Activated CD4-positive, CD25-positive, alpha-beta regulatory T cell (primary cell): ENCODE measurements around the gene TRIM71.
"Not testable (repeated sequence)": the region's sequence is repeated elsewhere in the genome, so short reads cannot be mapped to it uniquely, and the experiment has no call there.

Source experiments
- DNase-seq, 4 experiments: peaks; one replicate each; lab custom pipeline; 2025; lab: John Stamatoyannopoulos, UW

The TRIM71 gene

DNA sequence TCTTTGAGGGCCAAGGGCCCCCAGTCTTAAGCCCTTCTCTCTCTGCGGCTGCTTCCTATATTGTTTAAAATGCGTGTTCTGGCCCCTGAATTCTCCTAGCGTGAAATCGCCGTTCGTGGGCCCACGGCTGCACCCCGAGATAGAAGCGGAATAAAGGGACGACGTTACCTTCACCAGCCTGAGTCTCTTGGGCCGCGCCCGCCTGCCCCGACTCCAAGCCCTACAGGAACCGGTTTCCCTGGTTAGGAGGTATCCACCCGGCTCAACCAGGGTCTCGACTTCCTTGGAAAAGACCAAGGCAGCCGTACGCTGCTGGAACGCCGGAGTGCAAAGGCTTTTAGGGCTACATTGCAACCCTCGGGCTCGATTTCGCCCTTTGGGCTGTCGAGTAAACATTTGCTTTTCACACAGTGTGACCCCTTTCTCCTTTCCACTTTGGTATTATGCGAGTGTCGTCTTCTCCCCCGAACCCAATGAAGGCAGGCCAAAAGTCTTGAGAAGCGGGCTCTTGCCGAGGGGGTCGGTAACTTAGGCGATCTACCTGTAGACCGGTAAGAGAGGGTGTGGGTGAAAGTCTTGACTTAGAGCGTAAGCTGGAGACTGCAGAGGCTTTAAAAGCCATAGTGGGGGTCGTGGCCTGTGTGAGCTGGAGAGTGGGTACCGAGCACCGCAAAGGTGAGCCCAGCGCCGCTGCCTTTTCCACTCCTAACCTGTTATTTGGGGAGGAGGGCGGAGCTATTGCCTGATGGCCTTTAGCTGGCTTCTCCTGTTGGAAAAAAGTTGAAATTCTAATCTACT, 2.0 kb downstream of the TRIM71 start:
- DNase-seq = no peak

DNA sequence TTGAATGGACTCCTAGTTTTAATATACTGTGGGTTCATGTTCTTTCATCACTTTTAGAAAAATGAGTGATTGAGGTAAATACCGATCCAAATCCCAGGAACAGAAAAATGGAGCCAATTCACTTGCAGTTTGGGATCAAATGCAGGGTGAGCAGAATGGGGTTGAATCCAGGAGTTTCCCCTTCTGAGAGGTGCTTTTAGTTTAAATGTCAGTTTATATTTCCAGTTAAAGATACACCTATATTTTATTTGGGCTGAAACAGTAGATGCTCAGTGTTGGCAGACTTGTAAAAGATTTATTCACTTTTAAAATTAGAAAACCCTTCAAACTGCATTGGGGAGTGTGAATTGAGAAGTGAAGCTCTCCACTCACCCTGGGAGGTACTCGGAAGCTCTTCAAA, 2.6 kb downstream of the TRIM71 start:
- DNase-seq = no peak

DNA sequence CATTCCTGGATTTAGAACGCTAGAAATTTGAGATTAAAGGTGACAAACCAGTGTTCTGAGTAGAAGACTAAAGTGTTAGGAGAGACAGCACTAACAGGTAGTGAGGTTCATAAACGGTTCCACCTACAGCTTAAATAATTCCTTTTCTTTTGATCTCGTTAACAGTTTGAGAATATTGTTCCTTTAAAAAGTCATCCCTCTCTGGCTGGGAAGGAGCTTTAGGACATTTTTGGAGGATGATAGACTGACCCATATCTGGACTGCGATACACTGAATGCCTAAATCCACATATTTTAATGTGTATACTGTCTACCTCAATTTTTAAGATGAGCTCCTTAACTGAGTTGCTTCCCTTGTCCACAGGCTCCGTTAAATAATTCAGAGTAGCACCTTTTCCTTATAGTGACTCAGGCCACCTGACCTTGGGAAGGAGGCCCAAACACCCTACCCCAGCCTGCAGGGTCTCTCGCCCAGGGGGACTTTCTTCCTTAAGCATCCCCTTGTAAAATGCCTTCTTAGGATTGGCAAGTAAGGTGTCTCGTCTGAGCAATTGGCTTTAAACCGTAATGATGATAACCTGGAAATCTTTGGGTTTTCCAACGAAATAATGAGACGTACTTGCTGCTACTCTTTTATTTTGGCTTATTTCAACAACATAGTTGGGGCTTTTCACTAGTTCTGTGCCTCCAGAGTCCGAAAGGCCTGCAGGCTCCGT, 3.3 kb downstream of the TRIM71 start:
- no peak for DNase-seq

- no peak for DNase-seq
Measured at GRCh38 chr3:32821686-32822296, 4.0 kb downstream of the TRIM71 start.

DNA sequence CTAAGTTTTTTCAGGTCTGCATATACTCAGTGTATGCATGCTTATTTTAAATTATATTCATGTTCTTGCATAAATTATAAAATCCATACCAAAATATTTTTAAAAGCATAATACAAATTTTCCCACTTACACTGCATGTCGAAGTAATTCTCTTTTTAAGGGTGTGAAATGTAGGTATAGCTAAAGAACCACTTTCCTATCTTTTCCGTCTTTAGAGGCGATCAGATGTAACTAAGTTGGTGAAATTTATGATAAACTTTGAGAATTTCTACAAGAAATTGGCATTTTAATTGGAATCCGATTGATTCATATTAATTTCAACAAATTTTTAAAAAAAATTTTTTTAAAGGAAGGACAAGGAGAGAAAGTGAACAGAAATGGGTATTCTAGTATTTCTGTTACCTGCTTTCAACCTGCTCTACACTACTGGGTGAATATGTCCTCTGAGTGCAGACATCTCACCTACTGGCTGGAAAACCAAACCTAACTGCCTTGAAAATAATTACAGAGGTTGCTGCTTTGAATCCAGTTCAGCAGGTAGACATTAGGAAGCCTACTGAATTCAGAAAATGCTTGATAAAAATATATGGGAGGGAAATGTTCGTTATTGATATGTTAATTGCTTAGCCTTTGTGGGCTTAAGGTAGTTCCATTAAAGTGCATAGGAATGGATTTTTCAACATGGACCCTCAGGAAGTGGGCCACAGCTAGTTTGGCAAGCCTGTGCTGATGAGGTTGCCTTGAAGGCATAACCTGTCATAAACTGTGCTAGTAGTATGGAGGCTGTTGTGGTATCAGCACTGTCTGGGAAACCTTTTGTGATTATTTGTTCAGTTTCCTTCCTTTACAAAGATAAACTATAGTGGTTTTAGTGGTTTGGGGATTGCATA, 5.1 kb downstream of the TRIM71 start:
- DNase-seq = no peak

- not testable (repeated sequence) for DNase-seq
Measured at GRCh38 chr3:32823641-32824184, 5.9 kb downstream of the TRIM71 start.

- DNase-seq = no peak
Measured at GRCh38 chr3:32825601-32826375, 8.0 kb downstream of the TRIM71 start.

- no peak for DNase-seq
Measured at GRCh38 chr3:32831062-32831461, 13.3 kb downstream of the TRIM71 start.

DNA sequence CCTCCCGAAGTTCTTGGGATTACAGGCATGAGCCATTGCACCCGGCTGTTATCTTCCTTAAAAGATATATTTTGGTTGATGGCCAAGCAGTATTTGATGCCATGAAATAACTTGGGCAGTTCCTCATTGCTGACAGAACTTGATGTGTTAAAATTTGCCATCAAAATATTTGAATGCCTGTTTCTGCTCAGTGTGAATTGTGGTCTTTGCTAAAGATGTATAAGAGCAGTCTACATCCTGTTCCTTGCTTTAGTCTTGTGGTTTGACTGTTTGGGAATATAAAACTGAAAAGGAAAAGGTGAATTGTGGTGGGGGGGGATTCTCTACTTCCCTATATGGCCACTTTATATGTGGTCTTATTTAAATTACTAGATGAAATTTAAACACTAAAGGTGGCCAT, 14.0 kb downstream of the TRIM71 start:
- DNase-seq = no peak

DNA sequence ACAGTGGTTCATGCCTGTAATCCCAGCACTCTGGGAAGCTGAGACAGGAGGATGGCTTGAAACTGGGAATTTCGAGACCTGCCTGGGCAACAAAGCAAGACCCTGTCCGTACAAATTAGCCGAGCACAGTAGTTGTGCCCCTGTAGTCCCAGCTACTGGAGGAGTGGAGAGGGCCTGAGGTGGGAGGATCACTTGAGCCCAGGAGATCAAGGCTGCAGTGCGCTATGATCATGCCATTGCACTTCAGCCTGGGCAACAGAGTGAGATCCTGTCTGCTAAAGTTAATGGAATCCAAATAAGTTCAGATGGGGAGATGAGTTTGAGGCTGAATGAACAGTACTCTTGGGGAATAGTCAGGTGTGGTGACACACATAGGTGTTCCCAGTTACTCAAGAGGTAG, 14.4 kb downstream of the TRIM71 start:
- DNase-seq = no peak

DNA sequence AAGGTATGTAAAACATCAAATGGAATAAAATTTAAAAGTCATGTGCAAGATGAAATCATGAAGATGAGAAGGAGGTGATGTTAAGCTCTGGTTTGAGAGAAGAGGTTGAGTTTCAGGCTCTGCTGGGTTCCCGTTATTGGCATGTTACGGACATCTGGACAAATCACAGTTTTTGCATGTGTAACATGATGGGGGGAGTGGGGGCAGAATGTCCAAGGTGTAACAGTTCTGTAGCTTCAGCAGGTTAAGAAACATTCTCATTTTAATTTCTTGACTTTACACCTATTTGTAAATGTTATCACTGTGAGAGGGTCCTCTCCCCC, 17.2 kb downstream of the TRIM71 start:
- no peak for DNase-seq

- no peak for DNase-seq
Measured at GRCh38 chr3:32835961-32836360, 18.2 kb downstream of the TRIM71 start.

DNA sequence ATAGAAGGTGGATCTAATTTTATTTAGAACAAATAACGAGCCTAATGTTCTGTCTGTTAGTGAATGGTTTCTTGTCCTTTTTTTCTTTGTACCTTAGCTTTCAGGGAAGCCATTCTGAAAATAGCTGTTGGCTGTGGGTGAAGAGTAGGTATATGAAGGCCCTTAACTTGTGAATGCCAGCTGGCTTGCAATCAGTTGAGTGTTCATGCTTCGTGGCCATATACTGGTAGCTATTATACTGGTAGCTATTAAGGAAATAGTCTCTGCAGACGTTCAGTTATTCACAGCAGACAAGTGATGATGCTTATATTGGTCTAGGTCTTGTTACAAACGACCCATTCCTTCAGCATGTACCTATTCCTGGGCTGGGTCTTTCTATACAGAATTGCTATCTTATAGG, 18.8 kb downstream of the TRIM71 start:
- no peak for DNase-seq

DNA sequence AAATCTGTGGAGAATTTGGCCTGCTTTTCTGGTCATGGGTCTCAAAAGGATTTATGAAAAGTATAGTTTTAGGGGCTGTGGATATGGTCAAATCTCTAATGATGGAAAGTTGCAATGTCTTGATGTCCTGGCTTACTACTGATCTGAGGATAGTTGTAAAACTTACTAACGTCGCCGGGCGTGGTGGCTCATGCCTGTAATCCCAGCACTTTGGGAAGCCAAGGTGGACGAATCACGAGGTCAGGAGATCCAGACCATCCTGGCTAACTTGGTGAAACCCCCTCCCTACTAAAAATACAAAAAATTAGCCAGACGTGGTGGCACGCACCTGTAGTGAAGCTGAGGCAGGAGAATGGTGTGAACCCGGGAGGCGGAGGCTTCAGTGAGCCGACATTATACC, 19.6 kb downstream of the TRIM71 start:
- no peak for DNase-seq

DNA sequence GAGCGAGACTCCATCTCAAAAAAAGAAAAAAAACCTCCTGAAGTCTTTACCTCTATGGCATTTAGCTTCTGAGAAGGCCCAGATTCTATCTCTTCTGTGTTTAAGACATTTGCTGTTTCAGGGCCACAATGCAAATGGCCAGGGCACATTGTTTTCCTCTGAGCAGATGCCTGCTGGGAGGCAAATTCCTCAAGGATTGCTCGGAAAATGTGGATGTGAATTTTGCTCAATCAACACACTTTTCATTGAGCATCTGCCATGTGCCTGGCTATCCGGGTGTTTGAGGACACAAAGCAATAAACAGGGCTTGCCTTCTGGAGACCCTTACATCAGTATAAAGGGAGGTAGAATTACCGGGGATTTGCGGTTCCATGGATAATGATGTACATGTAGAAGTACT, 20.0 kb downstream of the TRIM71 start:
- DNase-seq = no peak

GRCh38 chr3:32839714-32840085, 21.9 kb downstream of the TRIM71 start:
- DNase-seq = no peak

DNA sequence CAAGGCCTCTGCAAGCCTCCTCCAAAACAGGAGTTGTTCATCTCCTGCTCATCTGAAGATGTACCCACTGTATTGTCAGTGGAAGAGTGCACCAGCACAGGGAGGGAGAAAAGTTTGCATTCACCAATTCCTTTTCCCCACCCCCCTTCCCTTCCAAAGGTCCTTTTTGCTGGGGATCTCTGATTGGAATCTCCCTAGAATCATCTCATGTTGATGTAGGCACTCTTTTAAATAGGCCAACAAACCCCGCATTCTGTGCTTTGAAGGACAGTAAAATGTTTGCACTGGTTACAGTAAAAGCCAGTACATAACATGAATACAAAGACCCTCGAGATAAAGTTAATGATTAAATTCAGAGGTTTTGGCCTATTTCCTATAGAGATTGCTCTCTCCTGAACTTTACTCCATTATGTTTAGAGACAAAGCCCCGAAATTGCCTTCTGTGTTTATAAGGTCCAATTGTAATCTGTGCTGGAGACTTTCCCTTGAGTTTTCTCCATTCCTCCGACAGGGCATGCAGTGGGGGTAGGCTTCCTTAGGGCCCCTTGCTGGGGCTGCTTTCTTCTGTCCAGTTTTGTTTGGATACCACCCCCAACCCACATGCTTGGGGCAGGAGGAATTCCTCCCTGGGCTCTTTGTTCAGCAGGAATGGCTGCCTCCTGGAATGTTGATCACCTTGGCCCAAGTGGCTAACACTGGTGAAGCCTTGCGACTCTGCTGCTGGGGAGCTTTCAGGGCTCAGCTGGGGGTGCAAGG, 22.5 kb downstream of the TRIM71 start:
- DNase-seq = no peak

DNA sequence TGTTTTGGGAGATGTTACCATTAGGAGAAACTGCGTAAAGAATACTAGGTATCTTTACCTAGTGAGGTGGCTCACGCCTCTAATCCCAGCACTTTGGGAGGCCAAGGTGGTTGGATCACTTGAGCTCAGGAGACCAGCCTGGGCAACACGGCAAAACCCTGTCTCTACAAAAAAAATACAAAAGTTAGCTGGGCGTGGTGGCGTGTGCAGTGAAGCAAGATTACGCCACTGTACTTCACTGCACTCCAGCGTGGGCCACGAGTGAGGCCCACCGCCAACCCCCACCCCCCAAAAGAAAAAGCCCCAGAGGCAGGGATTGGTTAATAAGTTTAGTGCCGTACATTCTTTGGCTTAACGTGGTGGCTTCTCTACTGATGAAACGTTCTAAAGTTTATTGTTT, 23.5 kb downstream of the TRIM71 start:
- no peak for DNase-seq

GRCh38 chr3:32841867-32842470, 24.2 kb downstream of the TRIM71 start:
- no peak for DNase-seq

- DNase-seq = no peak
Measured at GRCh38 chr3:32842531-32842931, 24.7 kb downstream of the TRIM71 start.
